Measurements from ENCODE around the gene MFAP5. TPM values are rescaled to one million over a fixed set of nuclear protein-coding genes. Genes with fewer than 3 reads are reported as not detected.

Gene MFAP5
- total RNA-seq, 1 donor from 2014 or later = 55.8 TPM

DNA sequence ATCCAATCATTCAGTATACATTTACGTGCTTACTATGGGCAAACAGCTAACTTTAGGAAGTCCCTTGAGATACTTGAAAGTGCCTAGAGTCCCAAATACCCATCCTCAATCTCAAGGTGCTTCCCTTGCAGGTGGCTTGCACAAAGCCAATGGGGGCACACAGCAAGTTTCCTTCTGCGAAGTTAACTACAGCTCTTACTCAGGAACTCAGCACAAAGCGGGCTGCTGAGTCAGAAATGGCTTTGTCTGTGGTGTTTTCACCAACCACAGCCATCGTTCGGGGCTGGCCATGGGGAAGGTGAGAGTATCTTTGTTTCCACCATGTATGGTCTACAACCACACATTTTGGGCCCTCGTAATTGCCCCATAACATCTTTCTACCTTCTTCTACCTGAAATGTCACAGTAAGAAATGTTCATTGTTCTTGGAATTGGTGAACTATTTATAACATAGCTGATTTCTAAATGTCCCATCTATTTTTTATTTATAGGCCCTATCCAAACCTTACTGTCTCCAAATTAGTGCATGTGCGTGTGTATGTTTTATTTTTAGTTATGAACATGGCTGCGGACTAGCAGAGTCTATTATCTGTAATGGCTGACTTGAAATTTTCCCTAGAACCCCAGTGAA, 13.9 kb downstream of the MFAP5 start:
- TF ChIP-seq, protein P1, sequence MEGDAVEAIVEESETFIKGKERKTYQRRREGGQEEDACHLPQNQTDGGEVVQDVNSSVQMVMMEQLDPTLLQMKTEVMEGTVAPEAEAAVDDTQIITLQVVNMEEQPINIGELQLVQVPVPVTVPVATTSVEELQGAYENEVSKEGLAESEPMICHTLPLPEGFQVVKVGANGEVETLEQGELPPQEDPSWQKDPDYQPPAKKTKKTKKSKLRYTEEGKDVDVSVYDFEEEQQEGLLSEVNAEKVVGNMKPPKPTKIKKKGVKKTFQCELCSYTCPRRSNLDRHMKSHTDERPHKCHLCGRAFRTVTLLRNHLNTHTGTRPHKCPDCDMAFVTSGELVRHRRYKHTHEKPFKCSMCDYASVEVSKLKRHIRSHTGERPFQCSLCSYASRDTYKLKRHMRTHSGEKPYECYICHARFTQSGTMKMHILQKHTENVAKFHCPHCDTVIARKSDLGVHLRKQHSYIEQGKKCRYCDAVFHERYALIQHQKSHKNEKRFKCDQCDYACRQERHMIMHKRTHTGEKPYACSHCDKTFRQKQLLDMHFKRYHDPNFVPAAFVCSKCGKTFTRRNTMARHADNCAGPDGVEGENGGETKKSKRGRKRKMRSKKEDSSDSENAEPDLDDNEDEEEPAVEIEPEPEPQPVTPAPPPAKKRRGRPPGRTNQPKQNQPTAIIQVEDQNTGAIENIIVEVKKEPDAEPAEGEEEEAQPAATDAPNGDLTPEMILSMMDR (IDR thresholded peaks at IDR 0.05; ENCODE audit: borderline replicate concordance) = no peak
- Histone ChIP-seq H3K4me3 (no peak overlapping the region), H3K36me3 (no peaks in the 10 kb centered on the region), H3K27ac (replicated peaks) (no peak overlapping the region), H3K4me1 (no peaks in the 10 kb centered on the region), H3K27me3 (ENCODE audit: low read depth) (no peaks in the 10 kb centered on the region), H3K9me3 (replicated peaks) (no peaks in the 10 kb centered on the region)
- intact Hi-C loops (cut with micrococcal nuclease) = no loop called here
- no peak for DNase-seq

DNA sequence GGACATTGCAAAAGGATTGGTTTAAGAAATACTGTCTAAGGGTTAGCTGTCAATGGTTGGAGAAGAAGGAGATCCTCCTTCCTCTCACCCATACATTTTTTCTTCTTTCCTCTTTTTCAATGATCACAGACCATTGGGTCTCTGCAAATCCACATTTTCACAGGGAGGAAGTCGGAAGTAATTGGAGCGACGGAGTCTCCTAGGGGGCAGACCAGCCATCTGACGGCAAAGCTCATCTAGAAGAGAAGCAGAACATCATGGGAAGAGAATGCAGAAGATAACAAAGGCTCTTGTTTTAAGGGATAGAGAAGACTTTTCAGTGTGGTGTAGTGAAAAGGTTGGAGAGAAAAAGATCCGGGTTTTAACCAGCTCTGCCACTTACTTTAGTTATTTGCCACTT, 14.7 kb downstream of the MFAP5 start:
- TF ChIP-seq, protein P1 (IDR thresholded peaks at IDR 0.05; ENCODE audit: borderline replicate concordance) = no peak
- H3K36me3 ChIP-seq = no peaks in the 10 kb centered on the region
- no peak overlapping the region for H3K4me3 ChIP-seq
- no peaks in the 10 kb centered on the region for H3K27me3 ChIP-seq (ENCODE audit: low read depth)
- no peak overlapping the region for H3K27ac ChIP-seq (replicated peaks)
- H3K9me3 ChIP-seq (replicated peaks) = no peaks in the 10 kb centered on the region
- intact Hi-C loops (cut with micrococcal nuclease) = no loop called here
- H3K4me1 ChIP-seq = no peaks in the 10 kb centered on the region
- DNase-seq = no peak

DNA sequence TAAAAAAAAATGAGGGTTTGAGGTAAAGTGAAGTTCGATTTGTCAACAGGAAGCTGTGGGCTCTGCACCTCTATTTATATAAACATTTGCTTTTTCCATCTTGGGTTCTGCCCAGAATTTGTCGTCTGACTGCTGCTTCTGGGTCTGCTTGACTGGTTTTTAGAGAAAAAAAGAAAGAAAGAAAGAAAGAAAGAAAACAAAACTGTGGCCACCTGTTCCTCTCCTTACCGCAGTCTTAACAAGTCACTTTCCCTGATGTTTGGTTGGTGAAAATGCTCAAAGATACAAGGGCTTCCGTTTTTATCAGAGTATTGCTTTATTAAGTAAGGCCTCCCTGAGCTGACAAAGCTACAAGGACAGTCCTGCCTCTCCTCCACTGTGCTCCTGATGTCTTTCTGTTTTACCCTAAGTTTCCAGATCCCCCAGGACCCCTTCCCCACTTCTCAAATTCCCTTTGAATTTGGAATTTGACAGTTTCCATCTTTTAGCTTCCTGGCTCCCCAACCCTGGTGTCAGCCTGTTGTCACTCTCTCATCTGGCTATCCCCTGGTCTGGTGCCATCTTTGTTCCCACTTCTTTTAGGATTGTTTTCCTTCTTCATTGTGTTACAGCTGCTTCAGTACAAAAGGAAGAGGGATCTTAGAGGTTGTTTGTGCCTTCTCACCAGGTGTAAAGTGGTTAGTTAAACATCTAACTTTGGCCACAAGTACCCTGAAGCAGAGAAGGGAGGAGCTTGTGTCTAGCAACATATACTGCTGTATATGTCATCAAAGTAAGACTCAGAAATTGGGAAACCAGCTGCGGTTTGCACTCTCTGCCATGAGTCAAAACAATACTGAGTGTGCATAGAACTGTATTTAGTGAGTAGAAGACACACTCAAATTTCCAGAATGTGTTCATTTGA, 18.0 kb downstream of the MFAP5 start:
- H3K27ac ChIP-seq (replicated peaks) = no peak overlapping the region
- no peaks in the 10 kb centered on the region for H3K4me1 ChIP-seq
- TF ChIP-seq, protein P1 (IDR thresholded peaks at IDR 0.05; ENCODE audit: borderline replicate concordance) = no peak
- intact Hi-C loops (cut with micrococcal nuclease) = no loop called here
- DNase-seq = no peak
- no peaks in the 10 kb centered on the region for H3K36me3 ChIP-seq
- peaks cover 3% of the 10 kb centered on the region for H3K27me3 ChIP-seq (ENCODE audit: low read depth)
- H3K9me3 ChIP-seq (replicated peaks) = no peaks in the 10 kb centered on the region
- no peak overlapping the region for H3K4me3 ChIP-seq

DNA sequence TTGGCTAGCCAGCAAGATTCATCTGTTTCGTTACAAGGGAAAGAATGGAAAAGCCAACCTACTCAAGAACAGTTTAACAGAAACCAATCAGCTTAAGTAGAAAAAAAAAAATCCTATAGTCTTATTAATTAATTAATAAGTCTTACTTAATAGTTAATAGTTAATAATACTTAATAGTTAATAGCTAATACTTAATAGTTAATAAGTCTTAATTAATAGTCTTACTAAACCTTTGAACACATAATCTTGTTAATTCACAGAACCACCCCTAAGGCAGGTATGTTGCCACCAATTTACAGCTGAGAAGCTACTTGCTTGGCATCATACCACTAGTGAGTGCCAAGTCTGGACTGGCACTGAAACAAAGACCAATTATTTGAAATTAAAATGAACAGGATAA, 19.9 kb downstream of the MFAP5 start:
- peaks cover 3% of the 10 kb centered on the region for H3K27me3 ChIP-seq (ENCODE audit: low read depth)
- H3K36me3 ChIP-seq = no peaks in the 10 kb centered on the region
- no peak overlapping the region for H3K4me3 ChIP-seq
- no peaks in the 10 kb centered on the region for H3K4me1 ChIP-seq
- no peak overlapping the region for H3K27ac ChIP-seq (replicated peaks)
- TF ChIP-seq, protein P1 (IDR thresholded peaks at IDR 0.05; ENCODE audit: borderline replicate concordance) = no peak
- intact Hi-C loops (cut with micrococcal nuclease) = no loop called here
- H3K9me3 ChIP-seq (replicated peaks) = no peaks in the 10 kb centered on the region
- no peak for DNase-seq

DNA sequence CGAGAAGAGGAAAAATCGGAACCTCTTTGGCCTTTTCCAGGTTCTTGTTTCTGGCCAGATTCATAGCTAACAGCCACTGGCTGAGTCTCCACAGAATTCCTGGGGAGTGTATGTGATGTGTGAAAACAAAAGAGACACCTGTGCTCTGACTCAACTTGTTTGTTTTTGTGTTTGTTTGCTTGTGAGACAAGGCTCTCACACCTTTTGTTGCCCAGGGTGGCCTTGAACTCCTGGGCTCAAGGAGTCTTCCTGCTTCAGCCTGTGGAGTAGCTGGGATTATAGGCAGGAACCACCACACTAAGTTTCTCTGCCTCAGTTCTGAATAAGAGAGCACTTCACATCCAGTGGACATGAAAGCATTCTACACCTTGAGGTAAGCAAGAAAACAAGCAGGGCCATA, 22.7 kb downstream of the MFAP5 start:
- no peaks in the 10 kb centered on the region for H3K9me3 ChIP-seq (replicated peaks)
- H3K4me3 ChIP-seq = no peak overlapping the region
- H3K36me3 ChIP-seq = no peaks in the 10 kb centered on the region
- no peak for DNase-seq
- intact Hi-C loops (cut with micrococcal nuclease) = no loop called here
- H3K27ac ChIP-seq (replicated peaks) = no peak overlapping the region
- H3K27me3 ChIP-seq (ENCODE audit: low read depth) = peaks cover 16% of the 10 kb centered on the region
- TF ChIP-seq, protein P1 (IDR thresholded peaks at IDR 0.05; ENCODE audit: borderline replicate concordance) = no peak
- no peaks in the 10 kb centered on the region for H3K4me1 ChIP-seq
